Lower leg skin (tissue), 4 donors: ENCODE measurements around the gene PDSS2. TPM values are rescaled to one million over a fixed set of nuclear protein-coding genes. Genes with fewer than 3 reads are reported as not detected.
"Not testable (repeated sequence)": the region's sequence is repeated elsewhere in the genome, so short reads cannot be mapped to it uniquely, and the experiment has no call there.

Source experiments
- DNase-seq, 2 donors: peaks; one replicate each; pipeline ENCODE4 v3.0.0-alpha.2; 2019; ENCODE audit warnings: low spot score in 2 of 2
- H3K4me3 ChIP-seq: fragments of 200-600 bp; sonication (generic); 2 replicates; pipeline ENCODE4 v1.5.1; 2017; ENCODE audit warnings: mild to moderate bottlenecking, low read depth; ENCODE audit not compliant: poor library complexity, severe bottlenecking
- CTCF ChIP-seq, 3 donors: fragments of 450-650 bp; IDR thresholded peaks; one replicate each; pipeline ENCODE4 v1.5.1; 2016; ENCODE audit warnings: antibody characterized with exemption in 3 of 3, mild to moderate bottlenecking in 3 of 3, moderate library complexity in 2 of 3
- POLR2A ChIP-seq, 2 donors: fragments of 450-650 bp; IDR thresholded peaks; one replicate each; pipeline ENCODE4 v1.6.1; 2016 to 2017; ENCODE audit warnings: antibody characterized with exemption in 2 of 2, mild to moderate bottlenecking in 1 of 2, moderate library complexity in 1 of 2
- WGBS, 2 donors: methylation state at CpG; one replicate each; pipeline ENCODE4 v1.1.5; 2018; 5-methylcytosine and 5-hydroxymethylcytosine counted together
- intact Hi-C: fragments of 100-400 bp; cut with DNase I; formaldehyde crosslinking; loops from one replicate; pipeline ENCODE4 v1.15.0; 2023; ENCODE audit warnings: low total_unique reads
- total RNA-seq, 4 donors: library from RNA; depleted of rRNA; stranded (reverse); fragments of >200 nt; gene quantifications; one replicate each; pipeline ENCODE4 v1.1.0, GENCODE V29; 2016

PDSS2 gene
- total RNA-seq, 4 donors from 2014 or later: 6.9 to 14.8 (median 11.4) TPM

- WGBS, 2 donors: 77 to 78% methylated on average over 12 of the region's 12 CpGs
- DNase-seq: no peak
- H3K4me3 ChIP-seq: no peak overlapping the region
- intact Hi-C loops: no loop called here
- TF ChIP-seq POLR2A (IDR thresholded peaks at IDR 0.05) (no peak), CTCF (IDR thresholded peaks at IDR 0.05) (no peak)
These were observed 305.1 kb downstream of the PDSS2 start for GRCh38 chr6:107154131-107154800.

GRCh38 chr6:107152638-107153430 is 306.5 kb downstream of the PDSS2 start:
- no peak overlapping the region for H3K4me3 ChIP-seq
- 89 to 93% methylated on average over 8 of the region's 8 CpGs for WGBS, 2 donors
- intact Hi-C loops: no loop called here
- TF ChIP-seq POLR2A (IDR thresholded peaks at IDR 0.05): no peak
- TF ChIP-seq CTCF (IDR thresholded peaks at IDR 0.05): no peak
- DNase-seq: no peak

- no peak overlapping the region for H3K4me3 ChIP-seq
- intact Hi-C loops: no loop called here
- TF ChIP-seq POLR2A (IDR thresholded peaks at IDR 0.05) (no peak), CTCF (IDR thresholded peaks at IDR 0.05) (no peak)
- 83 to 84% methylated on average over 4 of the region's 4 CpGs for whole genome bisulfite sequencing, 2 donors
- no peak for DNase-seq
These were observed 314.7 kb downstream of the PDSS2 start for GRCh38 chr6:107144666-107145065.

- DNase-seq: no peak
- no peak for TF ChIP-seq POLR2A (IDR thresholded peaks at IDR 0.05)
- TF ChIP-seq CTCF (IDR thresholded peaks at IDR 0.05): no peak
- no peak overlapping the region for H3K4me3 ChIP-seq
- intact Hi-C loops: no loop called here
These were observed 315.4 kb downstream of the PDSS2 start for GRCh38 chr6:107144014-107144413.

- WGBS, 2 donors: 41 to 52% methylated on average over 3 of the region's 3 CpGs
- DNase-seq: no peak
- intact Hi-C loops: no loop called here
- TF ChIP-seq POLR2A (IDR thresholded peaks at IDR 0.05) (no peak), CTCF (IDR thresholded peaks at IDR 0.05) (no peak)
- H3K4me3 ChIP-seq: no peak overlapping the region
These were observed 318.8 kb downstream of the PDSS2 start for GRCh38 chr6:107140581-107140980.

GRCh38 chr6:107136324-107136723 is 323.0 kb downstream of the PDSS2 start:
- DNase-seq, H3K4me3 ChIP-seq, intact Hi-C loops: not testable (repeated sequence)
- 89 to 94% methylated on average over 3 of the region's 3 CpGs for WGBS, 2 donors

- WGBS, 2 donors: 94% methylated on average over 14 of the region's 14 CpGs
- peak in 1 of 2 donors; percentile 54 for DNase-seq
- H3K4me3 ChIP-seq, intact Hi-C loops: not testable (repeated sequence)
These were observed 324.2 kb downstream of the PDSS2 start for GRCh38 chr6:107135048-107135680.
